Glutamatergic neuron (in vitro differentiated cells): ENCODE measurements around the gene CD34. TPM values are rescaled to one million over a fixed set of nuclear protein-coding genes. Genes with fewer than 3 reads are reported as not detected.

Experiments
- DNase-seq: peaks from one replicate; pipeline ENCODE4 v3.0.0; 2022
- H3K27ac Mint-ChIP-seq: one replicate; pipeline ENCODE4 v1.8.0; 2020; ENCODE audit warnings: mild to moderate bottlenecking, mixed read lengths, inconsistent platforms; ENCODE audit not compliant: unreplicated experiment
- H3K27me3 Mint-ChIP-seq: one replicate; pipeline ENCODE4 v1.8.0; 2020; ENCODE audit warnings: mild to moderate bottlenecking, moderate library complexity, mixed read lengths, inconsistent platforms; ENCODE audit not compliant: unreplicated experiment
- H3K36me3 Mint-ChIP-seq: one replicate; pipeline ENCODE4 v1.8.0; 2020; ENCODE audit warnings: mild to moderate bottlenecking, mixed read lengths, inconsistent platforms; ENCODE audit not compliant: unreplicated experiment
- H3K4me1 Mint-ChIP-seq: one replicate; pipeline ENCODE4 v1.8.0; 2020; ENCODE audit warnings: mild to moderate bottlenecking, low read depth, mixed read lengths, inconsistent platforms; ENCODE audit not compliant: unreplicated experiment
- H3K4me3 Mint-ChIP-seq: one replicate; pipeline ENCODE4 v1.8.0; 2020; ENCODE audit warnings: mild to moderate bottlenecking, mixed read lengths, inconsistent platforms; ENCODE audit not compliant: unreplicated experiment
- H3K9me3 Mint-ChIP-seq: one replicate; pipeline ENCODE4 v1.8.0; 2020; ENCODE audit warnings: mild to moderate bottlenecking, moderate library complexity, mixed read lengths, inconsistent platforms; ENCODE audit not compliant: unreplicated experiment
- total RNA-seq: library from RNA; stranded (reverse); fragmentation: NEBNext Ultra II Directional; extraction: Animal tissue kit (Norgen Biotek cat#: 25700); gene quantifications from one replicate; pipeline ENCODE4 v1.2.1, GENCODE V29; 2021; ENCODE audit not compliant: unreplicated experiment
- TF ChIP-seq, protein P1 (sequence below): fragments of 200-600 bp; sonication (generic); IDR thresholded peaks from one replicate; pipeline ENCODE4 v1.5.0; 2021; ENCODE audit not compliant: partially characterized antibody, unreplicated experiment

Gene CD34
- total RNA-seq, 1 donor from 2014 or later = 0.20 TPM

DNA sequence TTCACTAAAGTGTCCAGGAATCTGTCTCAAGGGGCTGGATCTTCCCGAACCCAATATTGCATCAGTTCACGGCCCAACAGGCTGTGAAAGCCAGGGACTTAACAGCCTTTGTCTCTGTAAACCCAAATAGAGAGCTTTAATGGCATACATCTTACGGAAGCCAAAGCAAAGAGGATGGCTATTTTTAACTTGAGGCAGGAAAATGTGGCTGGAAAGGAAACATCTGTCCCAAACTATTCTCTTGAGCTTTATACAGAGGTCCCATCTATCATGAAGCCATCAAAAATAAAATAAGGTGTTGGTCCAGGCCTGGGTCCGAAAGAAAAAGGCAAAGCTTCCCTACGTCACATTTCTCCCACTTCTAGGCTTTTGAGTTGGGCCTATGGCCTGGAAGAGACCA, 7.7 kb upstream of the CD34 start:
- H3K4me1 Mint-ChIP-seq = peaks cover 35% of the 10 kb centered on the region
- DNase-seq = no peak
- TF ChIP-seq, protein P1, sequence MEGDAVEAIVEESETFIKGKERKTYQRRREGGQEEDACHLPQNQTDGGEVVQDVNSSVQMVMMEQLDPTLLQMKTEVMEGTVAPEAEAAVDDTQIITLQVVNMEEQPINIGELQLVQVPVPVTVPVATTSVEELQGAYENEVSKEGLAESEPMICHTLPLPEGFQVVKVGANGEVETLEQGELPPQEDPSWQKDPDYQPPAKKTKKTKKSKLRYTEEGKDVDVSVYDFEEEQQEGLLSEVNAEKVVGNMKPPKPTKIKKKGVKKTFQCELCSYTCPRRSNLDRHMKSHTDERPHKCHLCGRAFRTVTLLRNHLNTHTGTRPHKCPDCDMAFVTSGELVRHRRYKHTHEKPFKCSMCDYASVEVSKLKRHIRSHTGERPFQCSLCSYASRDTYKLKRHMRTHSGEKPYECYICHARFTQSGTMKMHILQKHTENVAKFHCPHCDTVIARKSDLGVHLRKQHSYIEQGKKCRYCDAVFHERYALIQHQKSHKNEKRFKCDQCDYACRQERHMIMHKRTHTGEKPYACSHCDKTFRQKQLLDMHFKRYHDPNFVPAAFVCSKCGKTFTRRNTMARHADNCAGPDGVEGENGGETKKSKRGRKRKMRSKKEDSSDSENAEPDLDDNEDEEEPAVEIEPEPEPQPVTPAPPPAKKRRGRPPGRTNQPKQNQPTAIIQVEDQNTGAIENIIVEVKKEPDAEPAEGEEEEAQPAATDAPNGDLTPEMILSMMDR = no peak

DNA sequence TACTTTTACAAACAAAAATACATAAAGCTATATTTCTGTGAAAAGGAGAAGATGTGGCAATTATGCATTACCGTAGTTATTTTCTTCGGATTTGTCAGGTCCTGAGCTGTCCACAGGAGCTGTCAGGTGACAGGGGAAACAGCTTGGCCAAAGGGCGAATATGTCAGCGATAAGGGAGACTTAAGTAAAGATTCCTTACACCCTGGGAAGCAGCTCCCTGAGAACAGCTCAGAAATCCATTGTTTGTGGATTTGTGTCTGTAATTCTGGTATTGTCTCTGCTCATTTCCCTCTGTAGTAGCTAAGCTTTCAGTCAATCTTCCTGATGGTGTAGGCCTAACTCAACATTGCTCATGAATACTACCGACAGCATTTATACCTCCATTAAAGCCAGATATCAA, 7.1 kb upstream of the CD34 start:
- Mint-ChIP-seq H3K4me1 (peaks cover 29% of the 10 kb centered on the region), H3K9me3 (peaks cover 2% of the 10 kb centered on the region), H3K36me3 (no peaks in the 10 kb centered on the region), H3K27me3 (peaks cover 2% of the 10 kb centered on the region), H3K4me3 (no peak overlapping the region), H3K27ac (peak overlapping the region; percentile 36)
- no peak for DNase-seq
- TF ChIP-seq, protein P1 = no peak

More for the DNA sequence above, 7.7 kb upstream of the CD34 start:
- Mint-ChIP-seq H3K27me3 (peaks cover 2% of the 10 kb centered on the region), H3K9me3 (peaks cover 2% of the 10 kb centered on the region), H3K36me3 (no peaks in the 10 kb centered on the region), H3K4me3 (no peak overlapping the region), H3K27ac (no peak overlapping the region)

- TF ChIP-seq, protein P1 = no peak
- no peak for DNase-seq
- Mint-ChIP-seq H3K4me1 (peaks cover 23% of the 10 kb centered on the region), H3K36me3 (no peaks in the 10 kb centered on the region), H3K4me3 (no peak overlapping the region), H3K9me3 (peaks cover 2% of the 10 kb centered on the region), H3K27me3 (peaks cover 2% of the 10 kb centered on the region), H3K27ac (no peak overlapping the region)
Measured at GRCh38 chr1:207917080-207917479, 6.2 kb upstream of the CD34 start.

DNA sequence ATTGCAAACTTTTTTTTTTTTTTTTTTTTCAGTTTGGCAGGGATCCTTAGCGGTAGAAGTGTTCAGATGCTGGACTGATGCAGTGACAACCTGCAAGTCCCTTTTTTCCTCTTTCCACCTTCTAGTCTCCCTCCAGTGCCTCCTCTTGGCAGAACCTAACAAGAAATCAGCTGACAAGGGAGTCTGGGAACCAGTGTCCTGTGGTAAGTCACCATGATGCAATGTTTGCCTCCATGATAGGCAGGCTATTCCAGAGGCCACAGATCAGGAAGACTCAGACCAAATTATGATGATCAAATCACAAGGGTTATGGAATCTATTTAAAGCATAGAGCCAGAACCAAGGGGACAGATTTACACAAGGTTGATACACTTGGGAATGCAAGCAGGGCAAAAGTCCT, 3.0 kb upstream of the CD34 start:
- Mint-ChIP-seq H3K27ac (no peak overlapping the region), H3K36me3 (no peaks in the 10 kb centered on the region), H3K4me3 (no peak overlapping the region), H3K4me1 (peaks cover 10% of the 10 kb centered on the region), H3K27me3 (peaks cover 6% of the 10 kb centered on the region), H3K9me3 (peaks cover 2% of the 10 kb centered on the region)
- TF ChIP-seq, protein P1 = no peak
- no peak for DNase-seq

DNA sequence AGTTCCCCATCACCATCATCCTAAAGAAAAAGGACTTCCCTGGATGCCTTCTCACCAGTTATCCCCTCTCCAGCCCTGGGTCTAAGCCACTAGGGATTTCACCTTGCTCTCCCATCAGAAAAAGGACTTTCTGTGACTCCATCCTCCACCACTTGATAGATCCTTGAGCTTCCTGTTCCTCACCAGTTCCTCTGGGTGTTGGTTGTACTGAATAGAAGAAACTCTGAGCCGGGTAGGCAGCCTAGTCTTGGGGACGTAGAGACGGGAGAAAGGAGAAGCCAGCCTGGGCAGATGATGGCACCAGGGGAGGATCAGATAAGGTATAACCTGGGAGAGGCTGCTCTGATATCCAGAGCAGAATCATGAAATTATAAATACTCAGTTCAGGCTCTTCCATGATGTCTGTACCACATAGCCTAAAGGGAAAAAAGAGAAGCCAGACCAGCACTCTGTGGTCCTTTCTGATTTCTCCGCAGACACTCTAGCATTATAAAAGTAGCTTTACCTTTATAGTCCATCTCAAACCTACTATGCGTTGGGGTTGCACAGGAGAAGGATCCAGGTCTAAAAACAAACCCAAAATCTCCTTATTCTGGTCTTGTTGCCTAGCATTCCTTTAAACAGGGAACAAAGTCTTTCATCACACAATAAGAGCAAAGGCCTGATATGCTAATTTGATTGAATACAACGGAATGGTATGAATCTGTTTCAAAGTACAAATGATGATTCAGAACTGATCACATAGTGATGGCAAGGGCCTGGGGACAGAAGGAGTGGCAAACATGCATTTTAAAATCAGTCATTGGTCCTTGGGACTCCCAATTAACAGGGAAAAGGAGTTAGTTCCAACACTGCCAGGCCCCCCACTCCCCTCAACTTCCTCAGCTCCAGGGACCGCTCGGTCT, 1.2 kb upstream of the CD34 start:
- H3K27ac Mint-ChIP-seq = no peak overlapping the region
- peak overlapping the region; percentile 26 for H3K4me3 Mint-ChIP-seq
- H3K4me1 Mint-ChIP-seq = no peaks in the 10 kb centered on the region
- no peak for DNase-seq
- peaks cover 6% of the 10 kb centered on the region for H3K27me3 Mint-ChIP-seq
- TF ChIP-seq, protein P1 = no peak
- H3K9me3 Mint-ChIP-seq = peaks cover 2% of the 10 kb centered on the region
- no peaks in the 10 kb centered on the region for H3K36me3 Mint-ChIP-seq
